ENCODE measurements around the gene SCYL3.

- TF ChIP-seq CTCF (IDR thresholded peaks at IDR 0.05) (no peak), POLR2A (IDR thresholded peaks at IDR 0.05) (no peak)
Observed at GRCh38 chr1:169869426-169869825, 24.3 kb downstream of the SCYL3 start.
